Keratinocyte (primary cell): ENCODE results near the gene WBP1L. TPM values are rescaled to one million over a fixed set of nuclear protein-coding genes. Genes with fewer than 3 reads are reported as not detected.

Experiments used
- DNase-seq: peaks from one replicate; pipeline ENCODE4 v3.0.0-alpha.2; 2011; ENCODE audit warnings: low read depth, missing footprints, low spot score
- FAIRE-seq: peaks from 2 replicates; lab custom pipeline; 2011; peaks lifted over from hg19 to GRCh38; lab: Jason Lieb, UNC
- H2AFZ ChIP-seq: 2 replicates; pipeline ENCODE4 v1.6.0; 2012; ENCODE audit warnings: low read length, control low read depth, inconsistent platforms; ENCODE audit not compliant: control insufficient read depth
- H3K27ac ChIP-seq: 2 replicates; pipeline ENCODE4 v1.5.1; 2011; ENCODE audit warnings: low read length; ENCODE audit not compliant: control insufficient read depth, insufficient read depth
- H3K27me3 ChIP-seq: 3 replicates; pipeline ENCODE4 v1.6.0; 2011; ENCODE audit warnings: low read length; ENCODE audit not compliant: control insufficient read depth, insufficient read depth; ENCODE audit errors: extremely low read depth
- H3K36me3 ChIP-seq, 2 experiments: 2 replicates in 1 of 2; 3 replicates in 1 of 2; pipeline ENCODE4 v1.5.1; 2011; ENCODE audit warnings: low read length in 2 of 2, mild to moderate bottlenecking in 1 of 2; ENCODE audit not compliant: control insufficient read depth in 2 of 2, insufficient read depth in 2 of 2; ENCODE audit errors: extremely low read depth in 1 of 2
- H3K4me1 ChIP-seq: 3 replicates; pipeline ENCODE4 v1.5.1; 2011; ENCODE audit warnings: low read length; ENCODE audit not compliant: control insufficient read depth, insufficient read depth; ENCODE audit errors: extremely low read depth
- H3K4me2 ChIP-seq: 3 replicates; pipeline ENCODE4 v1.6.0; 2011; ENCODE audit warnings: low read depth, low read length; ENCODE audit not compliant: control insufficient read depth, insufficient read depth; ENCODE audit errors: extremely low read depth
- H3K4me3 ChIP-seq, 3 experiments: fragments of 200-600 bp in 1 of 3; sonication (generic) in 1 of 3; 2 replicates in 2 of 3; 3 replicates in 1 of 3; pipeline ENCODE4 v1.5.1; 2011 to 2016; ENCODE audit warnings: low read length in 3 of 3, mild to moderate bottlenecking in 3 of 3, control low read depth in 2 of 3, inconsistent platforms in 1 of 3, low read depth in 1 of 3, mixed read lengths in 1 of 3, mixed run types in 1 of 3, moderate library complexity in 1 of 3; ENCODE audit not compliant: control insufficient read depth in 2 of 3, insufficient read depth in 2 of 3; ENCODE audit errors: extremely low read depth in 1 of 3
- H3K79me2 ChIP-seq: 2 replicates; pipeline ENCODE4 v1.6.0; 2012; ENCODE audit warnings: low read length; ENCODE audit not compliant: control insufficient read depth, insufficient read depth
- H3K9ac ChIP-seq: 3 replicates; pipeline ENCODE4 v1.6.0; 2011; ENCODE audit warnings: low read length; ENCODE audit not compliant: control insufficient read depth, insufficient read depth; ENCODE audit errors: extremely low read depth
- H3K9me1 ChIP-seq: 3 replicates; pipeline ENCODE4 v1.6.0; 2011; ENCODE audit warnings: low read length; ENCODE audit not compliant: control insufficient read depth, insufficient read depth; ENCODE audit errors: extremely low read depth
- H3K9me3 ChIP-seq: 2 replicates; pipeline ENCODE4 v1.5.1; 2012; ENCODE audit warnings: low read depth, low read length; ENCODE audit not compliant: control insufficient read depth
- H4K20me1 ChIP-seq: 3 replicates; pipeline ENCODE4 v1.6.0; 2011; ENCODE audit warnings: low read length; ENCODE audit not compliant: control insufficient read depth, insufficient read depth; ENCODE audit errors: extremely low read depth
- CTCF ChIP-seq, 3 experiments: IDR thresholded peaks in 1 of 3; conservative IDR thresholded peaks in 1 of 3; optimal IDR thresholded peaks in 1 of 3; 2 replicates in 2 of 3; 3 replicates in 1 of 3; pipeline versions ENCODE3 to v1.5.1; 2011; ENCODE audit warnings: low read length in 3 of 3, mild to moderate bottlenecking in 3 of 3, moderate library complexity in 2 of 3, control low read depth in 1 of 3, inconsistent platforms in 1 of 3; ENCODE audit not compliant: insufficient read depth in 2 of 3; ENCODE audit errors: extremely low read depth in 1 of 3
- EZH2 ChIP-seq: IDR thresholded peaks from one replicate; pipeline ENCODE4 v1.6.1; 2012; ENCODE audit warnings: inconsistent platforms, mild to moderate bottlenecking, low read length, moderate library complexity
- dilution Hi-C: fragments of 300-500 bp; cut with MboI; formaldehyde crosslinking; loops from one replicate; pipeline ENCODE4 v1.7.0; 2020; ENCODE audit warnings: low sequenced_read_pairs; ENCODE audit not compliant: extremely low pct_ligation_motif_present
- polyA plus RNA-seq, 5 experiments: library from polyadenylated mRNA; depleted of rRNA in 3 of 5; stranded (reverse) in 3 of 5; stranded (forward) in 1 of 5; unstranded in 1 of 5; fragments of >200 nt; gene quantifications; 1 replicate in 1 of 5; 2 replicates in 3 of 5; 3 replicates in 1 of 5; pipeline versions ENCODE4 v1.2.1 to v1.2.3, GENCODE V29; 2011 to 2012; ENCODE audit warnings: missing spikeins in 2 of 5, low read depth in 1 of 5, low replicate concordance in 1 of 5

WBP1L gene
- polyA plus RNA-seq, 1 donor (not counting 4 experiments of a cell fraction or from before 2014, with no cell fraction given) = 24.3 TPM

- FAIRE-seq = no peak
- Histone ChIP-seq H3K27ac (no peak overlapping the region), H2AFZ (no peak overlapping the region), H4K20me1 (no peaks in the 10 kb centered on the region), H3K4me1 (no peaks in the 10 kb centered on the region), H3K4me3 (no peak overlapping the region), H3K36me3 (peaks cover 0 to 15% of the 10 kb centered on the region in 2 experiments), H3K79me2 (no peaks in the 10 kb centered on the region), H3K9me1 (no peaks in the 10 kb centered on the region), H3K4me2 (no peak overlapping the region), H3K9ac (no peak overlapping the region), H3K27me3 (no peaks in the 10 kb centered on the region), H3K9me3 (no peaks in the 10 kb centered on the region)
- TF ChIP-seq CTCF (optimal IDR thresholded peaks at IDR 0.05 in 1 of 3, IDR thresholded peaks at IDR 0.05 in 1 of 3, conservative IDR thresholded peaks at IDR 0.05 in 1 of 3; ENCODE audit: extremely low read depth in 1 of 3, insufficient read depth in 2 of 3, low read length in 3 of 3) (no peak), EZH2 (no peak)
- dilution Hi-C loops = no loop called here
- DNase-seq = no peak
These were observed 8.6 kb upstream of the WBP1L start for GRCh38 chr10:102735065-102735562.

GRCh38 chr10:102738692-102739121 is 5.0 kb upstream of the WBP1L start:
- Histone ChIP-seq H3K9ac (no peak overlapping the region), H2AFZ (no peak overlapping the region), H3K4me3 (no peak overlapping the region), H3K27ac (no peak overlapping the region), H3K4me1 (peaks cover 4% of the 10 kb centered on the region), H3K9me1 (no peaks in the 10 kb centered on the region), H3K27me3 (no peaks in the 10 kb centered on the region), H3K9me3 (no peaks in the 10 kb centered on the region), H3K4me2 (no peak overlapping the region), H3K36me3 (peaks cover 0 to 8% of the 10 kb centered on the region in 2 experiments), H3K79me2 (no peaks in the 10 kb centered on the region), H4K20me1 (no peaks in the 10 kb centered on the region)
- DNase-seq = no peak
- TF ChIP-seq CTCF (optimal IDR thresholded peaks at IDR 0.05 in 1 of 3, IDR thresholded peaks at IDR 0.05 in 1 of 3, conservative IDR thresholded peaks at IDR 0.05 in 1 of 3; ENCODE audit: extremely low read depth in 1 of 3, insufficient read depth in 2 of 3, low read length in 3 of 3) (no peak), EZH2 (no peak)
- dilution Hi-C loops = no loop called here
- FAIRE-seq = no peak
